KOPT-K1 (cell line): ENCODE results near the gene RMRP.
"Not testable (repeated sequence)": the region's sequence is repeated elsewhere in the genome, so short reads cannot be mapped to it uniquely, and the experiment has no call there.

ENCODE experiments used
- H3K27ac ChIP-seq: fragments of 200-600 bp; sonication (generic); 2 replicates; pipeline ENCODE4 v1.5.1; 2016; ENCODE audit warnings: antibody characterized with exemption, mild to moderate bottlenecking, low read depth, low read length; ENCODE audit not compliant: poor library complexity, severe bottlenecking
- H3K36me3 ChIP-seq: fragments of 200-600 bp; sonication (generic); 2 replicates; pipeline ENCODE4 v1.5.1; 2017; ENCODE audit warnings: antibody characterized with exemption, mild to moderate bottlenecking, low read length, moderate library complexity; ENCODE audit not compliant: insufficient read depth
- H3K9me3 ChIP-seq: fragments of 200-600 bp; sonication (generic); 2 replicates; pipeline ENCODE4 v1.5.1; 2017; ENCODE audit warnings: antibody characterized with exemption, low read length, mild to moderate bottlenecking; ENCODE audit not compliant: insufficient read depth, poor library complexity, severe bottlenecking

Gene RMRP

GRCh38 chr9:35646533-35647265 lies 11.1 kb downstream of the RMRP start:
- Histone ChIP-seq H3K27ac (peak overlapping the region; percentile 44), H3K9me3 (no peaks in the 10 kb centered on the region), H3K36me3 (no peaks in the 10 kb centered on the region)

GRCh38 chr9:35646153-35646532 lies 11.7 kb downstream of the RMRP start:
- no peaks in the 10 kb centered on the region for H3K36me3 ChIP-seq
- peak overlapping the region; percentile 44 for H3K27ac ChIP-seq
- H3K9me3 ChIP-seq, result no peaks in the 10 kb centered on the region

GRCh38 chr9:35645736-35646135 lies 12.1 kb downstream of the RMRP start:
- H3K9me3 ChIP-seq, H3K27ac ChIP-seq, H3K36me3 ChIP-seq: not testable (repeated sequence)

GRCh38 chr9:35643046-35643445 lies 14.8 kb downstream of the RMRP start:
- no peaks in the 10 kb centered on the region for H3K36me3 ChIP-seq
- no peak overlapping the region for H3K27ac ChIP-seq
- H3K9me3 ChIP-seq, result no peaks in the 10 kb centered on the region

- H3K27ac ChIP-seq, result not testable (repeated sequence)
These were observed 16.3 kb downstream of the RMRP start for GRCh38 chr9:35641478-35641877.

GRCh38 chr9:35640431-35640830 lies 17.4 kb downstream of the RMRP start:
- not testable (repeated sequence) for H3K36me3 ChIP-seq, H3K27ac ChIP-seq, H3K9me3 ChIP-seq

More at GRCh38 chr9:35641478-35641877, 16.3 kb downstream of the RMRP start:
- H3K9me3 ChIP-seq, H3K36me3 ChIP-seq: not testable (repeated sequence)

GRCh38 chr9:35639631-35640030 lies 18.2 kb downstream of the RMRP start:
- no peak overlapping the region for H3K27ac ChIP-seq
- H3K36me3 ChIP-seq, result no peaks in the 10 kb centered on the region
- no peaks in the 10 kb centered on the region for H3K9me3 ChIP-seq

- not testable (repeated sequence) for H3K36me3 ChIP-seq, H3K27ac ChIP-seq, H3K9me3 ChIP-seq
These were observed 18.6 kb downstream of the RMRP start for GRCh38 chr9:35639225-35639624.

- H3K9me3 ChIP-seq, H3K36me3 ChIP-seq, H3K27ac ChIP-seq: not testable (repeated sequence)
These were observed 19.1 kb downstream of the RMRP start for GRCh38 chr9:35638751-35639150.

- not testable (repeated sequence) for H3K36me3 ChIP-seq, H3K9me3 ChIP-seq, H3K27ac ChIP-seq
These were observed 20.3 kb downstream of the RMRP start for GRCh38 chr9:35637427-35637955.

GRCh38 chr9:35636877-35637246 lies 21.0 kb downstream of the RMRP start:
- H3K27ac ChIP-seq, H3K9me3 ChIP-seq, H3K36me3 ChIP-seq: not testable (repeated sequence)

GRCh38 chr9:35636135-35636876 lies 21.5 kb downstream of the RMRP start:
- Histone ChIP-seq H3K36me3 (no peaks in the 10 kb centered on the region), H3K27ac (no peak overlapping the region), H3K9me3 (no peaks in the 10 kb centered on the region)

- Histone ChIP-seq H3K27ac (no peak overlapping the region), H3K36me3 (no peaks in the 10 kb centered on the region), H3K9me3 (no peaks in the 10 kb centered on the region)
These were observed 22.1 kb downstream of the RMRP start for GRCh38 chr9:35635730-35636129.

GRCh38 chr9:35629597-35629996 lies 28.2 kb downstream of the RMRP start:
- H3K9me3 ChIP-seq, result no peaks in the 10 kb centered on the region
- H3K27ac ChIP-seq, result no peak overlapping the region
- no peaks in the 10 kb centered on the region for H3K36me3 ChIP-seq

GRCh38 chr9:35628389-35628991 lies 29.3 kb downstream of the RMRP start:
- no peaks in the 10 kb centered on the region for H3K36me3 ChIP-seq
- H3K27ac ChIP-seq, result no peak overlapping the region
- H3K9me3 ChIP-seq, result no peaks in the 10 kb centered on the region
